ENCODE results near the gene DDRGK1. TPM values are rescaled to one million over a fixed set of nuclear protein-coding genes. Genes with fewer than 3 reads are reported as not detected.
"Not testable (repeated sequence)": the region's sequence is repeated elsewhere in the genome, so short reads cannot be mapped to it uniquely, and the experiment has no call there.

The DDRGK1 gene
- total RNA-seq, 2 donors from 2014 or later = 39.3 to 44.8 TPM

DNA sequence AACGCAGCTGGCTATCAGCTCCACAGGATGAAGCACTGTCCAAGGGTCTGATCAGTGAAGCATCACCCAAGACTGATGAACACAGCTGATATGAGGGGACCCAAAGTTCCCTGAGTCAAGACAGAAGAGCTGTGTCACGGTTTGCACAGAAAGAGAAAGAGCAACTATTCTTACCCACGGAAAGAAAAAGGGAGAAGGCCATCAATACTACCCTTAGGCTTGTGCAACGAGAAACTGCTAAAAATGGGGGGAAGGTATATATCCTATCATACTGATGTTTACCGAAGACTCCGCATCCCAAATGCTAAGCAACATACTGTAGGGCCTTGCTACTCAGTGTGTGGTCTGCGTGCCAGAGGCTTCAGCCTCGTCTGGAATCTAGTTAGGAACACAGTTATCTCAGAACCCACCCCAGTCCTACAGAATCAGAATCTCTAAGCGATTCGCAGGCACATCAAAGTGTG lies 45.5 kb downstream of the DDRGK1 start:
- DNase-seq = no peak
- peak; percentile 5 to 17 for ATAC-seq
- intact Hi-C loops (cut with DNase I) = no loop called here

GRCh38 chr20:3157817-3158216 lies 46.7 kb downstream of the DDRGK1 start:
- DNase-seq (no peak), ATAC-seq (no peak)
- intact Hi-C loops (cut with DNase I) = no loop called here

DNA sequence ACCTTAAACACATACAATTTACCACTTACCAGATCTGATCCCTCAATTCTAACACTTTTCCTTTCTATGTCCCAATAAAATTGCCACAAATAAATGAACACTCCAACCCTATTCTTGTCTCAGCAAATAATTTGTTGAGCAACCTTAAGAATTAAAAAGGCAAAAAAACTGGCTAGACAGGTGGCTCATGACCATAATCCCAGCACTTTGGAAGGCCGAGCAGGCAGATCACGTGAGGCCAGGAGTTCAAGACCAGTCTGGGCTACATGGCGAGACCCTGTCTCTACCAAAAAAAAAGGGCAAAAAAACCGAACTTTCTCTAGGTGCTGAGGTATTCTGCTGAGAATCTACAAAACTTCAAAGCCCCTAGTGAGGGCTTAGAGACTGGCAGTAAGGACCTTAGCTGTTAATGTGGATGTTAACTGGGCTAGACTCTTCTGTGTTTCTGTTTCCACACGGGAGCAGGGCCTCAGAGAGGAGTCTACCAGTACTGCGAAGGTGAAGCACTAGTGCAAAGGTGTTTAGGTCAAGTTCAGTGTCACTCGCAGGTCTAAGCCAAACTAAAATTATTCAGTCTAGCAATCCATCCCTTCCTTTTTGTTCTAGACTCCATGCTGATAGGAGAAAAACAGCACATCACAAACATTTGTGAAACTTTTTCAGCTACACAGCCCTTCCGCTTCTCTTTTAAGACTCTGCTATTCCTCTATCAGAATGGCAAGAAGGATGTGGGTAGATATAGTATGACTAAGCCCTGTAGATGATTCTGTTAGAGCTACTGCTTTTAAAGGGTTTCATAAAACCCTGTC lies 47.5 kb downstream of the DDRGK1 start:
- intact Hi-C loops (cut with DNase I) = no loop called here
- DNase-seq (no peak), ATAC-seq (no peak)

- intact Hi-C loops (cut with DNase I); DNase-seq: not testable (repeated sequence)
- ATAC-seq = peak in 1 of 2 donors; percentile 78
These were observed 52.3 kb downstream of the DDRGK1 start for GRCh38 chr20:3152057-3152644.

DNA sequence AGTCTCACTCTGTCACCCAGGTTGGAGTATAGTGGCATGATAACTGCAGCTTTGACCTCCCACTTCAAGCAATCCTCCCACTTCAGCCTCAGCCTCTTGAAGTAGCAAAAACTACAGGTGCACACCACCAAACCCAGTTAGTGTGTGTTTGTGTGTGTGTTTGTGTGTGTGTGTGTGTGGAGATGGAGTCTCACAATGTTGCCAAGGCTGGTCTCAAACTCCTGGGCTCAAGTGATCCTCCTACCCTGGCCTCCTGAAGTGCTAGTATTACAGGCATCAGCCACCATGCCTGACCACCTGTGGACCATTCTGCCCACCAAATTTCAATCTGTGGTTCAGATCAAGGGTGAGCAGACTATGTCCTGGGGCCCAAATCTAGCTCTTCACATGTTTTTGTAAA lies 53.6 kb downstream of the DDRGK1 start:
- DNase-seq = no peak
- intact Hi-C loops (cut with DNase I) = no loop called here
- no peak for ATAC-seq

DNA sequence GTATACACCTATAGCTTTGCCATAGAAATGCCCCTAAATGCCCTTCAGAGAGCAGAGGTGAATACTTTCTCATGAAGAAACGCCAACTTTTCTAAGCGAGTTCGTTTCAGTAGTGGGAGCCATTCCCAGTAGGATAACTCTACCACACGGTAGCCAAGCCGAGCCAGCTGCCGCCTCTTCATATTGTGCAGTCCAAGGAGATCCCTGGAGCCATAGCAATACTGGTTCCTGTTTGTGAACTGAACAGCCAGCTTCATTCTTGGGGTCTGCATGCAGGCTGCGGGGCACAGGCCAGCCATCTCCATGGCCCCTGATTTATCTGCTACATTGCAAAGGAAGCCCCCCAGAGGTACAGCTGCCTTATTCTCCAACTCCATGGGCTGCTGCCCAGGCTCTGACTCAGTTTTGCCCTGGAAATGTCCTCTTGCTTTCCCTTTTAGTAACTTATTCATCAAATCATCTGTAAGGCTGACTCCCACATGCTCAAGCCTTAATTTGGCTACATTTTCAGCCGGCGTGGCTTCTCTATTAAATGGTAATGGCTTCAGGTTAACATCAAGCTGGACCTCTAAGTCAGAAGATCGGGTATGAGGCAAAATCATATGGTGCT lies 57.6 kb downstream of the DDRGK1 start:
- ATAC-seq = peak in 1 of 2 donors; percentile 16
- intact Hi-C loops (cut with DNase I) = no loop called here
- DNase-seq = no peak

GRCh38 chr20:3141757-3142156 lies 62.7 kb downstream of the DDRGK1 start:
- no peak for ATAC-seq
- intact Hi-C loops (cut with DNase I) = no loop called here
- no peak for DNase-seq

Other genes with a start within 250 kb of the DDRGK1 start
- gene GNRH2, start 161.1 kb downstream of the DDRGK1 start, total RNA-seq = not detected
- gene MRPS26, start 158.6 kb downstream of the DDRGK1 start, total RNA-seq = 10 to 100 TPM; 42.7 to 42.8 TPM
- under 1 TPM; 0.65 to 0.92 TPM for gene OXT, start 133.1 kb downstream of the DDRGK1 start, total RNA-seq
- gene AVP, start 120.0 kb downstream of the DDRGK1 start, total RNA-seq = not detected
- 10 to 100 TPM; 18.2 to 22.5 TPM for gene FASTKD5, start 44.8 kb downstream of the DDRGK1 start, total RNA-seq
- gene UBOX5, start 44.8 kb downstream of the DDRGK1 start, total RNA-seq = 1 to 10 TPM; 3.2 to 4.0 TPM
- 10 to 100 TPM; 12.0 to 13.2 TPM for gene LZTS3, start 31.1 kb downstream of the DDRGK1 start, total RNA-seq
- gene ITPA, start 4.8 kb upstream of the DDRGK1 start, total RNA-seq = 10 to 100 TPM; 18.7 to 25.7 TPM
- gene SLC4A11, start 34.5 kb upstream of the DDRGK1 start, total RNA-seq = under 1 TPM; 0.52 to 0.68 TPM
- gene DNAAF9, start 203.0 kb upstream of the DDRGK1 start, total RNA-seq = 10 to 100 TPM; 17.2 TPM